ENCODE data around the gene NCOA7. TPM values are rescaled to one million over a fixed set of nuclear protein-coding genes. Genes with fewer than 3 reads are reported as not detected.

NCOA7 gene
- total and polyA plus RNA-seq, 11 donors, result 3.8 to 23.1 (median 8.2) TPM

DNA sequence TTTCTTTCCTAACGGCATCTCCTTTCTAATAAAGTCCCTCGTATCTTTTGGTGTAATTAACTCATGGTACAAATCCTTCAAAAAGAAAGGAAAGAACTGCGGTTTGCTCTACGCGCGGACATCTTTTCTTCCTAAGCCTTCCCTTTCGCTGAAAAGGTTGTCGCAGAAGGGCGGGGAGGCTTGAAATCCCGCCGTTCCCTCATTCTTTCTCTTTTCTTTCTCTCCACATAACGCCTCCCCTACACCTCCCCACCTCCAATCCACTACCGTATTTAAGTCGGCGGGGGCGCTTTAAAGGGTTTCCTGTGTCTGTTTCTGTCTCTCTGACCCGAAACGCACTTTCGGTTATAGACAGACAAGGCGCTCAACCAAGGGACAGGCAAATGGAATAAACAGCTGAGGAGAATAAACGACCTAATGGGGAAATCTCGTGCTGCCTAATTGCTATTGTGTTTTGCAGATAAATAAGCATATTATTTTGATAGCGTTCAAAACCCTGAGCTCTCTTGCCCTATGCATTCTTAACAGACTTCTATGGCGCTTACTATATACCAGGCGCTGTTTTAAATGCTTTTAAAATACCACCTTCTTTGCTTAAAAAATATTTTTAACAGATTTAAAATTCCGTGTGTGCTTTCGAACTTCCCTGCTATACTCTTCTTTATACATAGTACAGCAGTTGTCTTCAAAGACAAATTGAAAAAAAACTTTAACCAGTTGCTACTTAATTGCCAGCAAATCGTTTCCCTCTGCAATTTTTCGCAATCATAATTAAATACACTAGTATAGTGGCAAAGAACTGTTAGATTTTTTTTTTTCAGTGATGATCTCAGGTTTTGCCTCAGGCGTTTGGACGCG, 43.8 kb upstream of the NCOA7 start:
- ATAC-seq (peak; percentile 27 to 65 (median 48)), DNase-seq (peak; percentile 66 to 88 (median 83))
- WGBS, 4 donors, result 1 to 2% (median 1%) methylated on average over 32 of the region's 32 CpGs
- intact Hi-C loops (cut with DNase I), result loop anchor here (1.0 to 10.0 kb wide), 8 partner anchors 75 to 385 kb away; no protein-coding TSS in a partner anchor
- Histone ChIP-seq H3K27ac (peak overlapping the region; percentile 71 to 99 (median 94)), H3K4me3 (peak overlapping the region; percentile 56 to 89 (median 79)), H3K36me3 (no peaks in the 10 kb centered on the region), H3K9me3 (no peaks in the 10 kb centered on the region), H3K4me1 (peaks cover 0 to 52% (median under 1%) of the 10 kb centered on the region in 12 donors), H3K27me3 (peaks cover 0 to 72% (median 0%) of the 10 kb centered on the region in 9 donors)
- TF ChIP-seq POLR2A (IDR thresholded peaks at IDR 0.05), result peak in 1 of 2 donors; percentile 43
- TF ChIP-seq, protein P1, sequence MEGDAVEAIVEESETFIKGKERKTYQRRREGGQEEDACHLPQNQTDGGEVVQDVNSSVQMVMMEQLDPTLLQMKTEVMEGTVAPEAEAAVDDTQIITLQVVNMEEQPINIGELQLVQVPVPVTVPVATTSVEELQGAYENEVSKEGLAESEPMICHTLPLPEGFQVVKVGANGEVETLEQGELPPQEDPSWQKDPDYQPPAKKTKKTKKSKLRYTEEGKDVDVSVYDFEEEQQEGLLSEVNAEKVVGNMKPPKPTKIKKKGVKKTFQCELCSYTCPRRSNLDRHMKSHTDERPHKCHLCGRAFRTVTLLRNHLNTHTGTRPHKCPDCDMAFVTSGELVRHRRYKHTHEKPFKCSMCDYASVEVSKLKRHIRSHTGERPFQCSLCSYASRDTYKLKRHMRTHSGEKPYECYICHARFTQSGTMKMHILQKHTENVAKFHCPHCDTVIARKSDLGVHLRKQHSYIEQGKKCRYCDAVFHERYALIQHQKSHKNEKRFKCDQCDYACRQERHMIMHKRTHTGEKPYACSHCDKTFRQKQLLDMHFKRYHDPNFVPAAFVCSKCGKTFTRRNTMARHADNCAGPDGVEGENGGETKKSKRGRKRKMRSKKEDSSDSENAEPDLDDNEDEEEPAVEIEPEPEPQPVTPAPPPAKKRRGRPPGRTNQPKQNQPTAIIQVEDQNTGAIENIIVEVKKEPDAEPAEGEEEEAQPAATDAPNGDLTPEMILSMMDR (IDR thresholded peaks at IDR 0.05), result peak in 3 of 12 donors; percentile 16 to 22 (median 20)

DNA sequence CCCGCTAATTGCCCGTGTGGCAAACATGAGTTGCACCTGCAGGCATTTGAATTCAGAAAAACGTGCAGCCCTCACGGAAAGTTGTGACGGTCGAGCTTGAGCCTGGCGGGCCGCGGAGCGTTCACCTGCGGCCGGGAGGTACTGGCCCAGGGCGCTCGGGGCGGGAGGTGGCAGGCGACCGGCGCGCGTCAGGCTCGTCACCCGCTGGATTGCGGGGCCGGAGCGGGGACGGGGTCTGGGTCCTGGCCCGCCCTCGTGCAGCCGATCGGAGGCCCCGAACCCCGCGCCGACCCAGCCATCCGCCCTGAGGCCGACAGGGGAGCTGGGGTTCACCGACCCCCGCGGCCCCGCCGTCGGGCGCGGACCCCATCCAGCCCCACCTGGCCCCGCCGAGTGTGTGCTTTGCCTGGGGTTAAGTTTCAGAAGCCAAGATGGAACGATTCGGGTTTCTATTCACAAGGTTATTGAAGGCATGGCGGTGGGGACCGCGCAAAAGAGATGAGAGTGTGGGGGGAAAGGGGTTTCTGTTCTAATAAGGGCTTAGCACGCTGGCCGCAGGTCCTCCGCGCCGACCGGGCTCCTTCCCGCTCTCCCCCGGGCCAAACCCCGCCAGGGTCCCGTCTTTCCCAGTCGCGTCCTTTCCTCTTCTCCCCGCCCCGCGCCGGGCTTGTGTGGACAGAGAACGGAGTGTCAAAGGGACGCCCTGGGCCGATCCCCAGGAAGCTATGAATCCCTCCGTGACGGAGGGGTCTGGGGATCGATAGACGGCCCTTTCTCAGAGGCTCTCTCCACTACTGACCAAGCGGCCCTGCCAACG, 43.0 kb upstream of the NCOA7 start:
- peak; percentile 51 to 80 (median 58) for DNase-seq
- H3K4me3 ChIP-seq, result peak overlapping the region; percentile 56 to 89 (median 79)
- H3K27me3 ChIP-seq, result peaks cover 0 to 78% (median 0%) of the 10 kb centered on the region in 9 donors
- 1 to 2% (median 1%) methylated on average over 49 to 76 of the region's 76 CpGs for WGBS, 4 donors
- TF ChIP-seq, protein P1 (IDR thresholded peaks at IDR 0.05), result no peak
- TF ChIP-seq POLR2A (IDR thresholded peaks at IDR 0.05), result no peak
- H3K36me3 ChIP-seq, result no peaks in the 10 kb centered on the region
- peak in 3 of 4 donors; percentile 6 to 20 (median 11) for ATAC-seq
- intact Hi-C loops (cut with DNase I), result loop anchor here (1.0 to 10.0 kb wide), 8 partner anchors 75 to 385 kb away; no protein-coding TSS in a partner anchor
- H3K27ac ChIP-seq, result peak overlapping the region; percentile 71 to 99 (median 94)
- H3K4me1 ChIP-seq, result peaks cover 0 to 52% (median under 1%) of the 10 kb centered on the region in 12 donors
- H3K9me3 ChIP-seq, result no peaks in the 10 kb centered on the region

DNA sequence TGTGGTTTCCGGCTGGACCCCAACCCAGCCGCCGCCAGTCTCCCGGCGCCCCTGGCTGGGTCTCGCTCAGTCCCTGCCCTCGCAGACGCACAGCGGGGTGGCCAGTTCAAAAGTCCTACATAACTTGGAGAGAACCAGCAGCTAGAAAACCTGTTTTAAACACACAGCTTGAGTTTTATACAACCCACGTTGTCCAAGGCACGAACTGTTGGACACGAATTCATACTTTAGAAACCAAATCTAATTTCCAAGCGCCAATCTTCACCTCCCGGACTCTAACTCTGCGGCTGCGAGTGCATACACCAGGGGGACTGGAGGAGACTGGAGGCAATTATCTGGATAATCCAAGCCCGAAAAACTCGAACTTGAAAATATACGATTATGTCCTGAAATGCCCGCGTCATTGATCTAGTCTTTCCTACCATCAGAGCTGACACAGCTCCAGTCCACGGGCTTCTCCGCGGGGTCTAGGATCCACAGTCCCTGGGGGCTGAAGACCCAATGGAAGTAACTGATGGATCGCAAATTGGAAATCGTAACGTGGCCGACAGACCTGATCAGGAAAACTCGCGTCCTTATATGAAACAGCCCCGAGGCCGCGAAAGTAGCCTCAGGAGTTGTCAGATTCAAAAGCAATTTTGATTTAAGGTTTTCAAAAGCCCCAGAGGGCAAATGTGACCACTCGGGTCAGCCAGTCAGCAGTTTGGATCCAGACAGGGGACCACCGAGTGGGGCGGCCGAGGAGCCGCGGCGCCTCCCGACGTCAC, 42.2 kb upstream of the NCOA7 start:
- ATAC-seq, result peak in 3 of 4 donors; percentile 0 to 14 (median 5)
- WGBS, 4 donors, result 0 to 1% (median 1%) methylated on average over 27 to 42 of the region's 42 CpGs
- intact Hi-C loops (cut with DNase I), result loop anchor here (5.0 to 10.0 kb wide), 7 partner anchors 76 to 386 kb away; no protein-coding TSS in a partner anchor
- Histone ChIP-seq H3K27ac (peak overlapping the region; percentile 71 to 99 (median 94)), H3K36me3 (no peaks in the 10 kb centered on the region), H3K9me3 (no peaks in the 10 kb centered on the region), H3K27me3 (peaks cover 0 to 82% (median 0%) of the 10 kb centered on the region in 9 donors), H3K4me1 (peaks cover 0 to 52% (median 2%) of the 10 kb centered on the region in 12 donors), H3K4me3 (peak overlapping the region; percentile 56 to 89 (median 79))
- DNase-seq, result peak in 1 of 5 donors; percentile 40
- no peak for TF ChIP-seq POLR2A (IDR thresholded peaks at IDR 0.05)
- TF ChIP-seq, protein P1 (IDR thresholded peaks at IDR 0.05), result no peak

Measured in heart left ventricle (tissue), 16 donors.